Muscle of leg (tissue), 11 donors: Measurements from ENCODE around the gene TADA2B. TPM values are rescaled to one million over a fixed set of nuclear protein-coding genes. Genes with fewer than 3 reads are reported as not detected.

Experiments used
- DNase-seq: peaks from one replicate; pipeline ENCODE4 v3.0.0; 2013
- H3K27ac ChIP-seq: one replicate; pipeline ENCODE4 v1.5.1; 2013; ENCODE audit warnings: mild to moderate bottlenecking, low read length, control low read depth
- H3K27me3 ChIP-seq: one replicate; pipeline ENCODE4 v1.6.1; 2013; ENCODE audit warnings: low read length; ENCODE audit not compliant: control insufficient read depth, insufficient read depth
- H3K36me3 ChIP-seq: one replicate; pipeline ENCODE4 v1.6.1; 2013; ENCODE audit warnings: low read length; ENCODE audit not compliant: control insufficient read depth, insufficient read depth
- H3K4me1 ChIP-seq: one replicate; pipeline ENCODE4 v1.6.1; 2013; ENCODE audit warnings: low read length; ENCODE audit not compliant: control insufficient read depth, insufficient read depth
- H3K4me3 ChIP-seq: one replicate; pipeline ENCODE4 v1.5.1; 2013; ENCODE audit warnings: low read length, control low read depth
- H3K9me3 ChIP-seq: replicated peaks from 2 replicates; pipeline ENCODE4 v1.6.1; 2013; ENCODE audit warnings: low read depth, low read length; ENCODE audit not compliant: control insufficient read depth
- WGBS: methylation state at CpG from one replicate; pipeline ENCODE4 v1.1.5; 2013; ENCODE audit warnings: missing lambda C conversion rate; ENCODE audit not compliant: insufficient coverage; 5-methylcytosine and 5-hydroxymethylcytosine counted together
- polyA plus RNA-seq, 8 donors: library from polyadenylated mRNA; unstranded; fragments of 120-200 nt; gene quantifications; one replicate each; pipeline versions ENCODE4 v1.2.1 to v1.2.3, GENCODE V29; 2013; ENCODE audit warnings: inconsistent platforms in 1 of 8, low replicate concordance in 1 of 8; ENCODE audit not compliant: insufficient read length in 8 of 8, insufficient read depth in 1 of 8
- total RNA-seq: library from RNA; stranded (reverse); fragments of 120-200 nt; gene quantifications from one replicate; pipeline ENCODE4 v1.2.4, GENCODE V29; 2013

TADA2B gene
- total and polyA plus RNA-seq, 9 donors, result 15.9 to 26.1 (median 22.3) TPM

GRCh38 chr4:7032596-7032995 is 10.6 kb upstream of the TADA2B start:
- no peak for DNase-seq
- no peak overlapping the region for H3K4me3 ChIP-seq
- 74% methylated on average over 5 of the region's 8 CpGs for WGBS

DNA sequence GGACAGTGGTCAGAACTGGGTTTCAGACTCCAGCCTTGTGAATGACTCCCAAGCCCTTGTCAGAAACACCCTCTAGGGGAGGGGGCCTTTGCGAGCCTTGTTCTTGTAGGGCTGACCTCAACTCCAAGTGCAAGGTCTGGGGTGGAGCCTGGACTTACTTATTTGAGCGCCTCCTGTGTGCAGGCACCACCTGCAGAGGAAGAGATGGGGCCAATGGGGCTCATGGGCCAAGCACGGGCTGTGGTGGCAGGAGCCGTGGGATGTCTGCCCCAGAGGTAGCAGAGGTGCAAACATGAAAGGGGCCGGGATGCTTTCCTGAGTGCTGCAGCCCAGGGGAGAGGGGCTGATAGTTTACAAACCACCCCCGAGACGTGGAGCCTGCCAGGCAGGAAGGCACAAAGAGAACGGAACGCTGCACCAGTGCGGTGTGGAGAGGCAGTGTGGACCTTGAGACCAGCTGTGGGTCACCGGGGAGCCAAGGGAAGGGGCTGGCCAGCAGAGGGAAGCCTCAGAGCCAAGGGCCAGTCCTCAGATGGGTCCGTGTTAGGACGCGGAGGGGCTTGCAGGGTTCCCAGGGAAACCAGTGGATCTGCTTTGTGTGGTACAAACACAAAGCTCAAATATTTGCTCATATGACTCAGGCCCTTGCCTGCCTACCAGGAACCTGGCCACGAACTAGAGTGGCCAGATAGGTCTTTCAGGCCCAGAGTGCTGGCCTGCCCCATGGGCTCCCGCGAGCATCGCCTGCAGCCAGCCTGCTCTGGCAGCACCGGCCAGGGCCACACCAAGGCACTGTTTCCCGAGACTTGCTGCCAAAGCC is 8.7 kb upstream of the TADA2B start:
- no peak for DNase-seq
- H3K36me3 ChIP-seq, result peaks cover 33% of the 10 kb centered on the region
- 53% methylated on average over 19 of the region's 20 CpGs for WGBS
- no peaks in the 10 kb centered on the region for H3K4me1 ChIP-seq
- H3K4me3 ChIP-seq, result no peak overlapping the region
- no peak overlapping the region for H3K27ac ChIP-seq
- no peaks in the 10 kb centered on the region for H3K9me3 ChIP-seq
- H3K27me3 ChIP-seq, result no peaks in the 10 kb centered on the region

More at GRCh38 chr4:7032596-7032995, 10.6 kb upstream of the TADA2B start:
- Histone ChIP-seq H3K9me3 (no peaks in the 10 kb centered on the region), H3K4me1 (no peaks in the 10 kb centered on the region), H3K27me3 (no peaks in the 10 kb centered on the region), H3K27ac (no peak overlapping the region), H3K36me3 (peaks cover 47% of the 10 kb centered on the region)

GRCh38 chr4:7037425-7037824 is 5.7 kb upstream of the TADA2B start:
- no CpG with 5 or more reads among the region's 6 CpGs for WGBS
- no peak for DNase-seq
- peaks cover 15% of the 10 kb centered on the region for H3K4me1 ChIP-seq
- H3K9me3 ChIP-seq, result no peaks in the 10 kb centered on the region
- peaks cover 6% of the 10 kb centered on the region for H3K36me3 ChIP-seq
- H3K27me3 ChIP-seq, result no peaks in the 10 kb centered on the region
- H3K4me3 ChIP-seq, result no peak overlapping the region
- H3K27ac ChIP-seq, result no peak overlapping the region

- Histone ChIP-seq H3K4me3 (no peak overlapping the region), H3K9me3 (no peaks in the 10 kb centered on the region), H3K27ac (no peak overlapping the region), H3K36me3 (peaks cover 6% of the 10 kb centered on the region), H3K4me1 (peaks cover 33% of the 10 kb centered on the region), H3K27me3 (no peaks in the 10 kb centered on the region)
- no peak for DNase-seq
- 57% methylated on average over 1 of the region's 4 CpGs for WGBS
These were observed 2.4 kb upstream of the TADA2B start for GRCh38 chr4:7040765-7041164.

- H3K4me1 ChIP-seq, result peaks cover 38% of the 10 kb centered on the region
- no peak overlapping the region for H3K27ac ChIP-seq
- H3K9me3 ChIP-seq, result no peaks in the 10 kb centered on the region
- H3K27me3 ChIP-seq, result no peaks in the 10 kb centered on the region
- DNase-seq, result no peak
- H3K4me3 ChIP-seq, result no peak overlapping the region
- WGBS, result 87% methylated on average over 19 of the region's 19 CpGs
- peaks cover 6% of the 10 kb centered on the region for H3K36me3 ChIP-seq
These were observed 1.9 kb upstream of the TADA2B start for GRCh38 chr4:7041246-7041645.

DNA sequence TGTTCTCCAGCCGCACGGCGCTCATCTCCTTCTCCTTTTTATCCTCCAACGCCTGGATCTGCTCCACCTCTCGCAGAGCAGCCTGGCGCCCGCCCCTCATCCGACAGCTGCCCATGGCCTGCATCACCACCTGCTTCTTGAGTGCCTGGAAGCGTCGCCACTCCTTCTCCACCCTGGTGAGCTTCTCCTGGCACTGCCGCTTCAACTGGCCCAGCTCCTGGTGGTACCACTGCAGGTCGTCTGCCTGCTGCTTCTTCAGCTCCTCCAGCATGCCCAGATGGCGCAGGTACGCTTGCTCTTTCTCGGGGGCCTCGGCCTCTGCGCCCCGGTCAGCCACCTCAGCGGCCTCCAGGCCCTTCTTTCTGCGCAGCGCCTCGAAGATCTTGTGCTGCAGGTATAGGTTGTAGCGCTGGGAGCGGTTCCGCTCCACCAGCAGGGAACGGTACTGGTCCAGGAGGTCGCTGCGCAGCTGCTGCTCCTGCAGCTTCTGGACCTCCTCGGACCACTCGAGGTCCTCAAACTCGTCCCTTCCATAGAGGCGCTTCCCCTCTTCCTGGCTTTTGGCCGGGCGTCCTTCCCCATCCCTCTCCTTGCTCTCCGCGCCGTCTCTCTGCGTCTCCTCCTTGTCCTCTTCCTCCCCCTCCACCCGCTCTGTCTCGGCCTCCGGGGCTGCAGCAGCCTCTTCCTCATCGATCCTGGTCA is 1.2 kb upstream of the TADA2B start:
- 12% methylated on average over 42 of the region's 42 CpGs for WGBS
- peaks cover 45% of the 10 kb centered on the region for H3K4me1 ChIP-seq
- H3K27ac ChIP-seq, result peak overlapping the region; percentile 89
- peaks cover 9% of the 10 kb centered on the region for H3K36me3 ChIP-seq
- no peaks in the 10 kb centered on the region for H3K27me3 ChIP-seq
- H3K9me3 ChIP-seq, result no peaks in the 10 kb centered on the region
- DNase-seq, result peak; percentile 57
- peak overlapping the region; percentile 77 for H3K4me3 ChIP-seq

GRCh38 chr4:7042503-7043283 is 479 bp upstream of the TADA2B start:
- H3K9me3 ChIP-seq, result no peaks in the 10 kb centered on the region
- peak overlapping the region; percentile 77 for H3K4me3 ChIP-seq
- H3K36me3 ChIP-seq, result peaks cover 9% of the 10 kb centered on the region
- WGBS, result under 1% methylated on average over 90 of the region's 90 CpGs
- H3K27me3 ChIP-seq, result no peaks in the 10 kb centered on the region
- H3K27ac ChIP-seq, result peak overlapping the region; percentile 89
- peak; percentile 99 for DNase-seq
- H3K4me1 ChIP-seq, result peaks cover 52% of the 10 kb centered on the region

- H3K27ac ChIP-seq, result peak overlapping the region; percentile 82
- no peaks in the 10 kb centered on the region for H3K9me3 ChIP-seq
- peaks cover 59% of the 10 kb centered on the region for H3K4me1 ChIP-seq
- H3K4me3 ChIP-seq, result peak overlapping the region; percentile 90
- H3K27me3 ChIP-seq, result no peaks in the 10 kb centered on the region
- peak; percentile 36 for DNase-seq
- peaks cover 13% of the 10 kb centered on the region for H3K36me3 ChIP-seq
- WGBS, result 17% methylated on average over 22 of the region's 29 CpGs
These were observed 1.2 kb downstream of the TADA2B start for GRCh38 chr4:7044137-7044930.

GRCh38 chr4:7045553-7045952 is 2.4 kb downstream of the TADA2B start:
- WGBS, result 87% methylated on average over 7 of the region's 8 CpGs
- Histone ChIP-seq H3K36me3 (peaks cover 16% of the 10 kb centered on the region), H3K27ac (no peak overlapping the region), H3K27me3 (no peaks in the 10 kb centered on the region), H3K9me3 (no peaks in the 10 kb centered on the region), H3K4me3 (no peak overlapping the region), H3K4me1 (peaks cover 62% of the 10 kb centered on the region)
- DNase-seq, result no peak
